ENCODE data around the gene CYTH3.

Gene CYTH3

DNA sequence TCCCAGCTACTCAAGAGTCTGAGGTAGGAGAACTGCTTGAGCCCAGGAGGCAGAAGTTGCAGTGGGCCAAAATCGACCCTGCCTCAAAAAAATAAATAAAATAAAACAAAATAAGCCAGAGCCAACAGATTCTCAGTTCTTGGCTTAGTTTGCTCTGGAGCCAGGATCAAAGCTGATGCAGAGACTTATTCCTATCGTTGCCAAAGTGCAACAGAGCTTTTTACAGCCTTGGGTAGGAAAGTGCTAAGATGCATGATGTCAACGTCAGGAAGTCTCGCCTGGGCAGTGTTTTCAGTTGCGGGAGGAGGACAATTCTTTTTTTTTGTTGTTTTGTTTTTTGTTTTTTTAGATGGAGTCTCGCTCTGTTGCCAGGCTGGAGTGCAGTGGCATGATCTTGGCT is 43.8 kb upstream of the CYTH3 start:
- H3K4me3 ChIP-seq (replicated peaks; ENCODE audit: insufficient read depth, low read length): no peak overlapping the region
- TF ChIP-seq GABPA (IDR thresholded peaks at IDR 0.05; ENCODE audit: low read depth) (no peak), CTCF (IDR thresholded peaks at IDR 0.05; ENCODE audit: insufficient read depth, low read length) (no peak), SPI1 (IDR thresholded peaks at IDR 0.05; ENCODE audit: borderline replicate concordance, low read depth) (no peak), POLR2AphosphoS5 (IDR thresholded peaks at IDR 0.05; ENCODE audit: low read depth) (no peak)
- TF ChIP-seq, protein P1, sequence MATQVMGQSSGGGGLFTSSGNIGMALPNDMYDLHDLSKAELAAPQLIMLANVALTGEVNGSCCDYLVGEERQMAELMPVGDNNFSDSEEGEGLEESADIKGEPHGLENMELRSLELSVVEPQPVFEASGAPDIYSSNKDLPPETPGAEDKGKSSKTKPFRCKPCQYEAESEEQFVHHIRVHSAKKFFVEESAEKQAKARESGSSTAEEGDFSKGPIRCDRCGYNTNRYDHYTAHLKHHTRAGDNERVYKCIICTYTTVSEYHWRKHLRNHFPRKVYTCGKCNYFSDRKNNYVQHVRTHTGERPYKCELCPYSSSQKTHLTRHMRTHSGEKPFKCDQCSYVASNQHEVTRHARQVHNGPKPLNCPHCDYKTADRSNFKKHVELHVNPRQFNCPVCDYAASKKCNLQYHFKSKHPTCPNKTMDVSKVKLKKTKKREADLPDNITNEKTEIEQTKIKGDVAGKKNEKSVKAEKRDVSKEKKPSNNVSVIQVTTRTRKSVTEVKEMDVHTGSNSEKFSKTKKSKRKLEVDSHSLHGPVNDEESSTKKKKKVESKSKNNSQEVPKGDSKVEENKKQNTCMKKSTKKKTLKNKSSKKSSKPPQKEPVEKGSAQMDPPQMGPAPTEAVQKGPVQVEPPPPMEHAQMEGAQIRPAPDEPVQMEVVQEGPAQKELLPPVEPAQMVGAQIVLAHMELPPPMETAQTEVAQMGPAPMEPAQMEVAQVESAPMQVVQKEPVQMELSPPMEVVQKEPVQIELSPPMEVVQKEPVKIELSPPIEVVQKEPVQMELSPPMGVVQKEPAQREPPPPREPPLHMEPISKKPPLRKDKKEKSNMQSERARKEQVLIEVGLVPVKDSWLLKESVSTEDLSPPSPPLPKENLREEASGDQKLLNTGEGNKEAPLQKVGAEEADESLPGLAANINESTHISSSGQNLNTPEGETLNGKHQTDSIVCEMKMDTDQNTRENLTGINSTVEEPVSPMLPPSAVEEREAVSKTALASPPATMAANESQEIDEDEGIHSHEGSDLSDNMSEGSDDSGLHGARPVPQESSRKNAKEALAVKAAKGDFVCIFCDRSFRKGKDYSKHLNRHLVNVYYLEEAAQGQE (IDR thresholded peaks at IDR 0.05; ENCODE audit: insufficient replicate concordance, low read depth): no peak
- no peak for DNase-seq (ENCODE audit: low read depth in 1 of 2, low spot score in 1 of 2)
- no peaks in the 10 kb centered on the region for H3K27me3 ChIP-seq (ENCODE audit: insufficient read depth, poor library complexity, severe bottlenecking)
- no peak overlapping the region for H3K27ac ChIP-seq (replicated peaks)

DNA sequence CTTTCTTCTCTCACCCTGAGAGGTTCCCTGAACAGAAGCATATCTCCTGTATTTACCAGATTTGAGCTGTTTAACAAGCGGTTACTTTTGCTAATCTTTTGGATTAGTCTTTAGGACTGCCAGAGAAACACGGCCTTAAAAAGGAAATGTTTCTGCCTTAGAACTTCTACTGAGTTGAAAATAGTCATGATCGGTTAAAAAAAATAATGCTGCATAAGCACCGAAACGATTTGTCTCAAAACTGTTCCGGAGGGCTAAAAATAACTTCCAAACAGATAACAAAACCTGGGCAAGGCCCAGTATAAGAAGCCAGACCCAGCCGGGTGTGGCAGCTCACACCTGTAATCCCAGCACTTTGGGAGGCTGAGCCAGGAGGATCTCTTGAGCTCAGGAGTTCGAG is 43.3 kb upstream of the CYTH3 start:
- H3K27me3 ChIP-seq (ENCODE audit: insufficient read depth, poor library complexity, severe bottlenecking): no peaks in the 10 kb centered on the region
- TF ChIP-seq POLR2AphosphoS5 (IDR thresholded peaks at IDR 0.05; ENCODE audit: low read depth) (no peak), CTCF (IDR thresholded peaks at IDR 0.05; ENCODE audit: insufficient read depth, low read length) (no peak), GABPA (IDR thresholded peaks at IDR 0.05; ENCODE audit: low read depth) (no peak), SPI1 (IDR thresholded peaks at IDR 0.05; ENCODE audit: borderline replicate concordance, low read depth) (no peak)
- TF ChIP-seq, protein P1 (IDR thresholded peaks at IDR 0.05; ENCODE audit: insufficient replicate concordance, low read depth): no peak
- no peak overlapping the region for H3K4me3 ChIP-seq (replicated peaks; ENCODE audit: insufficient read depth, low read length)
- no peak for DNase-seq (ENCODE audit: low read depth in 1 of 2, low spot score in 1 of 2)
- H3K27ac ChIP-seq (replicated peaks): no peak overlapping the region

DNA sequence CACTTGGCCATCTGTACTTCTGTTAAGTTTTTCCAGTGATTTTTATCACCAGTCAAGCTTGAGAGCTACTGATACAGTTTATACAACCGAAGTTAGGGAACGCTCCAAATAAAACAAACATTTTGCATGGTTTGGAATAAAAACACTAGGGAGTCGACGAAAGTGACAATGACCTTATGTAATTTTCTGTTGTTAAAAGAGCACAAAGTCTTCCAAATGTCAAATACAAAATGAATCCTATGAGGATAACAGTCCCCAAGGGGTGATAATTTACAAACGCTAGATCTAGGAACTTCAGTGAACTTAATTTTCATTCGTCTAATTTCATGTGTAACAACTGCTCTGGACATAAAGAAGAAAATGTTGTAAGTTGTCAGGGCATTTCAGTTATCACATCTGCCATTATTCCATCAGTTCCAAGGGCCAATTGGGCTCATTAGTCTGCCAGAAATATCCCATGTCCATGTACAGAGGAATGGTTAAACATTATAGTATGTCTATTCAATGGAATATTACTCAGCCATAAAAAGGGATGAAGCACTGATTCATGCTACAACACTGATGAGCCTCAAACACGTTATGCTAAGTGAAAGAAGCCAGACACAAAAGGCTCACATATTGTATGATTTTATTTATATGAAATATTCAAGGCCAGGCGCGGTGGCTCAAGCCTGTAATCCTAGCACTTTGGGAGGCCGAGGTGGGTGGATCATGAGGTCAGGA is 38.0 kb upstream of the CYTH3 start:
- no peak for TF ChIP-seq SPI1 (IDR thresholded peaks at IDR 0.05; ENCODE audit: borderline replicate concordance, low read depth)
- TF ChIP-seq, protein P1 (IDR thresholded peaks at IDR 0.05; ENCODE audit: insufficient replicate concordance, low read depth): no peak
- no peak for TF ChIP-seq CTCF (IDR thresholded peaks at IDR 0.05; ENCODE audit: insufficient read depth, low read length)
- TF ChIP-seq GABPA (IDR thresholded peaks at IDR 0.05; ENCODE audit: low read depth): no peak
- TF ChIP-seq POLR2AphosphoS5 (IDR thresholded peaks at IDR 0.05; ENCODE audit: low read depth): no peak
- Histone ChIP-seq H3K27me3 (ENCODE audit: insufficient read depth, poor library complexity, severe bottlenecking) (no peaks in the 10 kb centered on the region), H3K27ac (replicated peaks) (no peak overlapping the region), H3K4me3 (replicated peaks; ENCODE audit: insufficient read depth, low read length) (no peak overlapping the region)
- DNase-seq (ENCODE audit: low read depth in 1 of 2, low spot score in 1 of 2): no peak

Measured in HL-60 (cell line).